HG03442 (cell line): ENCODE measurements around the gene SLC44A4.

ENCODE experiments used
- ATAC-seq: cut with Tn5 transposase; IDR thresholded peaks from one replicate; pipeline ENCODE4 v1.9.1; 2021; ENCODE audit warnings: mild to moderate bottlenecking, moderate library complexity; ENCODE audit not compliant: unreplicated experiment

The SLC44A4 gene

GRCh38 chr6:31901415-31901952 lies 22.7 kb upstream of the SLC44A4 start:
- no peak for ATAC-seq

GRCh38 chr6:31900917-31901414 lies 22.2 kb upstream of the SLC44A4 start:
- no peak for ATAC-seq

GRCh38 chr6:31899882-31900722 lies 21.3 kb upstream of the SLC44A4 start:
- ATAC-seq: no peak

- ATAC-seq: no peak
Measured at GRCh38 chr6:31899215-31899614, 20.4 kb upstream of the SLC44A4 start.

- ATAC-seq: no peak
Measured at GRCh38 chr6:31898383-31899011, 19.7 kb upstream of the SLC44A4 start.

GRCh38 chr6:31897612-31898382 lies 19.0 kb upstream of the SLC44A4 start, which contains the start of gene EHMT2:
Gene EHMT2 (minus strand): TSS chr6:31897698. CDS start chr6:31897677, 21 bp downstream.
- ATAC-seq: no peak

- ATAC-seq: no peak
Measured at GRCh38 chr6:31896856-31897611, 18.2 kb upstream of the SLC44A4 start.

GRCh38 chr6:31896493-31896855 lies 17.7 kb upstream of the SLC44A4 start:
- ATAC-seq: no peak

- ATAC-seq: no peak
Measured at GRCh38 chr6:31892821-31893220, 14.0 kb upstream of the SLC44A4 start.

GRCh38 chr6:31889331-31889972 lies 10.7 kb upstream of the SLC44A4 start:
- ATAC-seq: no peak

GRCh38 chr6:31888276-31889258 lies 9.8 kb upstream of the SLC44A4 start:
- no peak for ATAC-seq

GRCh38 chr6:31887173-31888007 lies 8.6 kb upstream of the SLC44A4 start:
- no peak for ATAC-seq

GRCh38 chr6:31886541-31886991 lies 7.8 kb upstream of the SLC44A4 start:
- ATAC-seq: no peak

GRCh38 chr6:31884528-31885035 lies 5.8 kb upstream of the SLC44A4 start:
- no peak for ATAC-seq

- ATAC-seq: no peak
Measured at GRCh38 chr6:31883676-31884075, 4.9 kb upstream of the SLC44A4 start.

GRCh38 chr6:31882344-31882743 lies 3.5 kb upstream of the SLC44A4 start:
- no peak for ATAC-seq

- no peak for ATAC-seq
Measured at GRCh38 chr6:31881136-31881859, 2.5 kb upstream of the SLC44A4 start.
